Liver (tissue), 9 donors: Measurements from ENCODE around the gene ST14. TPM values are rescaled to one million over a fixed set of nuclear protein-coding genes. Genes with fewer than 3 reads are reported as not detected.

ENCODE experiments used
- DNase-seq: peaks from one replicate; pipeline ENCODE4 v3.0.0-alpha.2; 2017; ENCODE audit warnings: low spot score
- H3K27ac ChIP-seq, 2 donors: one replicate each; pipeline ENCODE4 v1.7.0; 2013; ENCODE audit warnings: inconsistent platforms in 2 of 2, low read length in 2 of 2, control low read depth in 1 of 2, low read depth in 1 of 2, mild to moderate bottlenecking in 1 of 2
- H3K27me3 ChIP-seq, 4 donors: one replicate each; pipeline versions ENCODE4 v1.6.1 to v1.7.0; 2013; ENCODE audit warnings: low read length in 3 of 4, inconsistent platforms in 1 of 4, mild to moderate bottlenecking in 1 of 4, moderate library complexity in 1 of 4; ENCODE audit not compliant: control insufficient read depth in 4 of 4, insufficient read depth in 4 of 4
- H3K36me3 ChIP-seq, 4 donors: one replicate each; pipeline versions ENCODE4 v1.6.1 to v1.7.0; 2013; ENCODE audit warnings: low read length in 3 of 4, mild to moderate bottlenecking in 3 of 4, low read depth in 1 of 4, moderate library complexity in 1 of 4; ENCODE audit not compliant: control insufficient read depth in 4 of 4, insufficient read depth in 3 of 4
- H3K4me1 ChIP-seq, 4 donors: one replicate each; pipeline versions ENCODE4 v1.6.1 to v1.7.0; 2013; ENCODE audit warnings: low read length in 3 of 4, mild to moderate bottlenecking in 3 of 4, moderate library complexity in 1 of 4; ENCODE audit not compliant: control insufficient read depth in 4 of 4, insufficient read depth in 4 of 4
- H3K4me3 ChIP-seq, 3 donors: one replicate each; pipeline versions ENCODE4 v1.6.1 to v1.7.0; 2013; ENCODE audit warnings: low read length in 3 of 3, control low read depth in 1 of 3, low read depth in 1 of 3, mild to moderate bottlenecking in 1 of 3
- H3K9ac ChIP-seq, 2 donors: one replicate each; pipeline ENCODE4 v1.7.0; 2013; ENCODE audit warnings: low read length in 2 of 2, mild to moderate bottlenecking in 2 of 2, moderate library complexity in 2 of 2, control low read depth in 1 of 2, low read depth in 1 of 2
- H3K9me3 ChIP-seq, 4 donors: one replicate each; pipeline versions ENCODE4 v1.6.1 to v1.7.0; 2013; ENCODE audit warnings: low read length in 3 of 4; ENCODE audit not compliant: control insufficient read depth in 4 of 4
- FOXA1 ChIP-seq: IDR thresholded peaks from 2 replicates; pipeline ENCODE4 v1.6.1; 2016; ENCODE audit warnings: antibody characterized with exemption
- FOXA2 ChIP-seq: IDR thresholded peaks from 2 replicates; pipeline ENCODE4 v1.6.1; 2016; ENCODE audit warnings: antibody characterized with exemption
- GABPA ChIP-seq, 2 donors: IDR thresholded peaks in 1 of 2; conservative IDR thresholded peaks in 1 of 2; 2 replicates each; pipeline ENCODE4 v1.6.1; 2016; ENCODE audit warnings: antibody characterized with exemption in 2 of 2, mild to moderate bottlenecking in 1 of 2, moderate library complexity in 1 of 2
- HNF4A ChIP-seq, 2 donors: conservative IDR thresholded peaks; 2 replicates each; pipeline ENCODE4 v1.6.1; 2016; ENCODE audit warnings: antibody characterized with exemption in 2 of 2, mild to moderate bottlenecking in 2 of 2
- HNF4G ChIP-seq: IDR thresholded peaks from 2 replicates; pipeline ENCODE4 v1.6.1; 2016; ENCODE audit warnings: antibody characterized with exemption
- JUND ChIP-seq, 2 donors: IDR thresholded peaks; 2 replicates each; pipeline ENCODE4 v1.6.1; 2016; ENCODE audit warnings: antibody characterized with exemption in 2 of 2
- MAX ChIP-seq: IDR thresholded peaks from 2 replicates; pipeline ENCODE4 v1.6.1; 2016; ENCODE audit warnings: antibody characterized with exemption
- NR2F2 ChIP-seq: IDR thresholded peaks from 2 replicates; pipeline ENCODE4 v1.6.1; 2016; ENCODE audit warnings: antibody characterized with exemption
- RAD21 ChIP-seq, 2 donors: IDR thresholded peaks; 2 replicates each; pipeline ENCODE4 v1.6.1; 2016; ENCODE audit warnings: antibody characterized with exemption in 2 of 2, mild to moderate bottlenecking in 2 of 2
- REST ChIP-seq: IDR thresholded peaks from 2 replicates; pipeline ENCODE4 v1.6.1; 2016; ENCODE audit warnings: antibody characterized with exemption, mild to moderate bottlenecking
- RXRA ChIP-seq, 2 donors: IDR thresholded peaks; 2 replicates each; pipeline ENCODE4 v1.6.1; 2017 to 2018; ENCODE audit warnings: antibody characterized with exemption in 2 of 2, mild to moderate bottlenecking in 1 of 2
- SP1 ChIP-seq: IDR thresholded peaks from 2 replicates; pipeline ENCODE4 v1.6.1; 2018; ENCODE audit warnings: antibody characterized with exemption, mild to moderate bottlenecking
- TAF1 ChIP-seq: conservative IDR thresholded peaks from 2 replicates; pipeline ENCODE4 v1.6.1; 2016; ENCODE audit warnings: antibody characterized with exemption, mild to moderate bottlenecking
- YY1 ChIP-seq: IDR thresholded peaks from 2 replicates; pipeline ENCODE4 v1.6.1; 2016; ENCODE audit warnings: antibody characterized with exemption, mild to moderate bottlenecking
- ZBTB33 ChIP-seq: IDR thresholded peaks from 2 replicates; pipeline ENCODE4 v1.6.1; 2016; ENCODE audit warnings: antibody characterized with exemption
- WGBS: extraction: QIAGEN DNeasy Blood & Tissue Kit; methylation state at CpG from one replicate; pipeline ENCODE4 v1.1.7; 2013; 5-methylcytosine and 5-hydroxymethylcytosine counted together
- polyA plus RNA-seq, 2 donors: library from polyadenylated mRNA; stranded (reverse) in 1 of 2; unstranded in 1 of 2; fragments of 200-250 nt in 1 of 2; fragments of >200 nt in 1 of 2; fragmentation: Nextera tagmentation in 1 of 2; extraction: Ambion mirVana in 1 of 2; gene quantifications; one replicate each; pipeline versions ENCODE4 v1.2.1 to v1.2.3, GENCODE V29; 2013 to 2015
- total RNA-seq, 2 donors: library from RNA; depleted of rRNA; stranded (reverse); fragments of >200 nt; gene quantifications; one replicate each; pipeline ENCODE4 v1.2.3, GENCODE V29; 2014
- donor health status: healthy.
- donor health status: healthy.
- donor health status: healthy.
- donor health status: healthy.
- donor health status: healthy.

The ST14 gene
- total and polyA plus RNA-seq, 4 donors, result 2.8 to 5.9 (median 4.5) TPM

- no peak for DNase-seq
- WGBS, result 45% methylated on average over 15 of the region's 15 CpGs
- H3K27ac ChIP-seq, result peak overlapping the region; percentile 79 to 83
- peaks cover 8 to 59% (median 51%) of the 10 kb centered on the region in 4 donors for H3K4me1 ChIP-seq
- H3K9me3 ChIP-seq, result no peaks in the 10 kb centered on the region
- H3K27me3 ChIP-seq, result no peaks in the 10 kb centered on the region
- no peak for TF ChIP-seq HNF4G
- no peak for TF ChIP-seq TAF1
- no peak for TF ChIP-seq FOXA2
- TF ChIP-seq GABPA (IDR thresholded peaks at IDR 0.05 in 1 of 2, conservative IDR thresholded peaks at IDR 0.05 in 1 of 2), result no peak
- TF ChIP-seq RAD21 (IDR thresholded peaks at IDR 0.05), result peak in 1 of 2 donors; percentile 58
- no peak for TF ChIP-seq SP1
- no peak for TF ChIP-seq HNF4A (conservative IDR thresholded peaks at IDR 0.05)
- no peak for TF ChIP-seq YY1
- no peak for TF ChIP-seq RXRA (IDR thresholded peaks at IDR 0.05)
- TF ChIP-seq MAX, result no peak
- TF ChIP-seq FOXA1, result no peak
- TF ChIP-seq ZBTB33, result no peak
- peak; percentile 4 for TF ChIP-seq NR2F2
- TF ChIP-seq JUND (IDR thresholded peaks at IDR 0.05), result no peak
- no peak overlapping the region for H3K4me3 ChIP-seq
- H3K36me3 ChIP-seq, result peaks cover 0 to 7% (median 6%) of the 10 kb centered on the region in 4 donors
- no peak overlapping the region for H3K9ac ChIP-seq
Observed at GRCh38 chr11:130145975-130146776, 13.4 kb upstream of the ST14 start.

- Histone ChIP-seq H3K9me3 (no peaks in the 10 kb centered on the region), H3K9ac (no peak overlapping the region), H3K4me3 (no peak overlapping the region), H3K27me3 (no peaks in the 10 kb centered on the region), H3K27ac (peak overlapping the region; percentile 39 to 83), H3K4me1 (peaks cover 8 to 57% (median 50%) of the 10 kb centered on the region in 4 donors), H3K36me3 (peaks cover 0 to 6% (median 5%) of the 10 kb centered on the region in 4 donors)
- DNase-seq, result no peak
- 38% methylated on average over 5 of the region's 5 CpGs for WGBS
- TF ChIP-seq FOXA2 (peak; percentile 11), HNF4A (conservative IDR thresholded peaks at IDR 0.05) (peak in 1 of 2 donors; percentile 27), HNF4G (no peak), REST (no peak), RAD21 (IDR thresholded peaks at IDR 0.05) (peak in 1 of 2 donors; percentile 20), MAX (peak; percentile 53), FOXA1 (no peak), TAF1 (no peak), YY1 (peak; percentile 61), ZBTB33 (no peak), SP1 (peak; percentile 56), NR2F2 (peak; percentile 62), RXRA (IDR thresholded peaks at IDR 0.05) (peak; percentile 42 to 68)
Observed at GRCh38 chr11:130146796-130147195, 12.8 kb upstream of the ST14 start.
